GM19452 (cell line): ENCODE results near the gene ABCF3.
"Not testable (repeated sequence)": the region's sequence is repeated elsewhere in the genome, so short reads cannot be mapped to it uniquely, and the experiment has no call there.

ENCODE experiments used
- ATAC-seq: cut with Tn5 transposase; IDR thresholded peaks from one replicate; pipeline ENCODE4 v1.9.1; 2021; ENCODE audit not compliant: unreplicated experiment

Gene ABCF3, protein sequence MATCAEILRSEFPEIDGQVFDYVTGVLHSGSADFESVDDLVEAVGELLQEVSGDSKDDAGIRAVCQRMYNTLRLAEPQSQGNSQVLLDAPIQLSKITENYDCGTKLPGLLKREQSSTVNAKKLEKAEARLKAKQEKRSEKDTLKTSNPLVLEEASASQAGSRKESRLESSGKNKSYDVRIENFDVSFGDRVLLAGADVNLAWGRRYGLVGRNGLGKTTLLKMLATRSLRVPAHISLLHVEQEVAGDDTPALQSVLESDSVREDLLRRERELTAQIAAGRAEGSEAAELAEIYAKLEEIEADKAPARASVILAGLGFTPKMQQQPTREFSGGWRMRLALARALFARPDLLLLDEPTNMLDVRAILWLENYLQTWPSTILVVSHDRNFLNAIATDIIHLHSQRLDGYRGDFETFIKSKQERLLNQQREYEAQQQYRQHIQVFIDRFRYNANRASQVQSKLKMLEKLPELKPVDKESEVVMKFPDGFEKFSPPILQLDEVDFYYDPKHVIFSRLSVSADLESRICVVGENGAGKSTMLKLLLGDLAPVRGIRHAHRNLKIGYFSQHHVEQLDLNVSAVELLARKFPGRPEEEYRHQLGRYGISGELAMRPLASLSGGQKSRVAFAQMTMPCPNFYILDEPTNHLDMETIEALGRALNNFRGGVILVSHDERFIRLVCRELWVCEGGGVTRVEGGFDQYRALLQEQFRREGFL

DNA sequence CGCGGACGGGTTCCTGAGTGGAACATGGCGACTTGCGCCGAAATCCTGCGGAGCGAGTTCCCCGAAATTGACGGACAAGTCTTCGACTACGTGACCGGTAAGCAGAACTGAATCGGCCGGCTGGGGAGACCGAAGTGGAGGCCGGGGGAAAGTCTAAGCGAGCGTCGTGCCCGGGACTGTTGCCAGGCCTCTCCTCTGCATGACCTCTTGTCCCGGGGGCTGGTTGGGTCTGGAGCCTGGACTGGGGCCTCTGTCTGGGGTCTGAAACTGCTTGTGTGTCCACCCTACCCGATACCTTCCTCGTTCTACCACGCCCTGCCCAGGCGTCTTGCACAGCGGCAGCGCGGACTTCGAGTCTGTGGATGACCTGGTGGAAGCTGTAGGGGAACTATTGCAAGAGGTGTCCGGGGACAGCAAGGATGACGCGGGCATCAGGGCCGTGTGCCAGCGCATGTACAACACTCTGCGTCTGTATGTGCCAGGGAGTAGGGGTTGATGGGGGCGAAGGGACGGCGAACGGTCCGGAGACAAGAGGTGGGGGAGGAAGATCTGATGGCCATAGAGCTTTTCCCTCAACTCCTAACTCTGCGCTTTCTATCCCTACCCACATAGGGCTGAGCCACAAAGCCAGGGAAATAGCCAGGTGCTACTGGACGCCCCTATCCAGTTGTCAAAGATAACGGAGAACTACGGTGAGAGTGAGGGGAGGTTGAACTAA, at the start of gene ABCF3:
Gene ABCF3 (plus strand): TSS at position 16 of the 718 bp plus-strand sequence. CDS start 9 bp downstream, at position 25.
- peak; percentile 23 for ATAC-seq

DNA sequence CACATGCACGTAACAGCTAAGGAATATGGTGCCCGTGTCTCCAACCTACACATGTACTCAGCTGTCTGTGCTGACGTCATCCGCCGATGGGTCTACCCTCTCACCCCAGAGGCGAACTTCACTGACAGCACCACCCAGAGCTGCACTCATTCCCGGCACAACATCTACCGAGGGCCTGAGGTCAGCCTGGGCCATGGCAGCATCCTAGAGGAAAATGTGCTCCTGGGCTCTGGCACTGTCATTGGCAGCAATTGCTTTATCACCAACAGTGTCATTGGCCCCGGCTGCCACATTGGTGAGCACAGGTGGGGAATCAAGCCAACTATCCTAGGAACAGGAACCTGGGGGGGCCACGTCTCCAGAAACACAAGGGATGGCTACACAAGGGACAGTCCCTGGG, 45.6 kb upstream of the ABCF3 start:
- no peak for ATAC-seq

DNA sequence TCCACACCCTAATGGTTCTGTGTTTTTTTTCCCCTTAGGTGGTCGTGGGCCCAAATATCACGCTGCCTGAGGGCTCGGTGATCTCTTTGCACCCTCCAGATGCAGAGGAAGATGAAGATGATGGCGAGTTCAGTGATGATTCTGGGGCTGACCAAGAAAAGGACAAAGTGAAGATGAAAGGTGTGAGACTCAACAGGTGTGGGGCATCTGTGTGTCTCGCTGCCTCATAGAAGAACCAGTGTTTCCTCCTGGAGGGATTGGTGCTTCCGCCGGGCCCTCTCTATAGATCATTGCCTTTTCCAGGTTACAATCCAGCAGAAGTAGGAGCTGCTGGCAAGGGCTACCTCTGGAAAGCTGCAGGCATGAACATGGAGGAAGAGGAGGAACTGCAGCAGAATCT, 43.8 kb upstream of the ABCF3 start:
- ATAC-seq: no peak

- no peak for ATAC-seq
These were observed 42.7 kb upstream of the ABCF3 start for GRCh38 chr3:184143327-184143726.

DNA sequence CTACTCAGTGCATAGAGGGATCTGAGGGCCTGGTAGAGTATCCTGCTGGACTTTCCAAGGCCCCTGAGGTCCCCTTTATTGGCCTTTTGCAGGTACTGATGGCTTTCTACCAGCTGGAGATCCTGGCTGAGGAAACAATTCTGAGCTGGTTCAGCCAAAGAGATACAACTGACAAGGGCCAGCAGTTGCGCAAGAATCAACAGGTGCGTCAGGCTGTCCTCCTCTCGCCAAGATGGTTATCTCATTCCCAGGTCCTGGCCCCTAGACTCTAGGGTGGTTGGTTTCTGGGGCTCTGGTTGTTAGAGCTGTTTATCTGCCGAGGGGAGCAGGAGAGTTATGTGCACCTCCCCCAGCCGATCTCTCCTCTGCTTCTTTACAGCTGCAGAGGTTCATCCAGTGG, 41.5 kb upstream of the ABCF3 start:
- no peak for ATAC-seq

DNA sequence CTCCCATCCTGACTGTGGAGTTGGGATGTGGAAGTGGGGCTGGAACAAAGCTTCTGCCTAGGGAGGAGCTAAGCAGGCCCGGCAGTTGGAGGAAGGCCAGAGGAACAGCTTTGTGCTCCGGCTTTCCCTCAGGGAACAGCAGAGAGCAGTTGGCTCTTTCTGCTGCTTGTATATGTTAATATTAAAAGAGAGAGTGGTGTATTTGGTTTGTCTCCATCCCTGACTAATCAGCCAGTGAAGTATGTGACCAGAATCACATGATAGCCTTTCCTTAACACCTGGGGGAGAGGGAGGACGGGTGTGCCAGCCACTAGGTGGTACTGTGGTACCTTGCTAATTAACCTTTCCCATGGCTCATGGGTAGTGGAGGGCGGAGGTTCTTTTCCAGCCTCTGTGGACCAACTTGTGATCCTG, 40.9 kb upstream of the ABCF3 start:
- ATAC-seq: no peak

GRCh38 chr3:184145751-184146270, 40.2 kb upstream of the ABCF3 start:
- ATAC-seq: no peak

- no peak for ATAC-seq
These were observed 37.9 kb upstream of the ABCF3 start for GRCh38 chr3:184148076-184148475.

DNA sequence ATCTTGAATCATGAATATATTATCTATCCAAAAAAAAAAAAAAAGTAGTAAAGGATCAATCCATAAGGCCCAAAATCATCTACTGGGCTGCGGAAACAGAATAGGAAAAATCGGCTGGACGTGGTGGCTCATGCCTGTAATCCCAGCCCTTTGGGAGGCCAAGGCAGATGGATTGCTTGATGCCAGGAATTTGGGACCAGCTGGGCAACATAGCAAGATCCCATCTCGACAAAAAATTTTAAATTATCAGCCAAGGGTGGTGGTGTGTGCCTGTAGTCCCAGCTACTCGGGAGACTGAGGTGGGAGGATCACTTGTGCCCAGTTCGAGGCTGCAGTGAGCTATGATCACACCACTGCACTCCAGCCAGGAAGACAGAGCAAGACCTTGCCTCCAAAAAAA, 36.9 kb upstream of the ABCF3 start:
- no peak for ATAC-seq

GRCh38 chr3:184149770-184150169, 36.2 kb upstream of the ABCF3 start:
- not testable (repeated sequence) for ATAC-seq

- peak; percentile 73 for ATAC-seq
These were observed 30.9 kb upstream of the ABCF3 start, which contains the start of gene DVL3 for GRCh38 chr3:184154885-184155643. Gene DVL3 (plus strand): TSS chr3:184155377. CDS start chr3:184155636, 259 bp downstream.

- ATAC-seq: peak; percentile 35
These were observed 30.1 kb upstream of the ABCF3 start for GRCh38 chr3:184155644-184156521.

- no peak for ATAC-seq
These were observed 29.5 kb upstream of the ABCF3 start for GRCh38 chr3:184156522-184156955.

- ATAC-seq: no peak
These were observed 28.8 kb upstream of the ABCF3 start for GRCh38 chr3:184157206-184157605.

GRCh38 chr3:184158404-184158803, 27.6 kb upstream of the ABCF3 start:
- no peak for ATAC-seq

DNA sequence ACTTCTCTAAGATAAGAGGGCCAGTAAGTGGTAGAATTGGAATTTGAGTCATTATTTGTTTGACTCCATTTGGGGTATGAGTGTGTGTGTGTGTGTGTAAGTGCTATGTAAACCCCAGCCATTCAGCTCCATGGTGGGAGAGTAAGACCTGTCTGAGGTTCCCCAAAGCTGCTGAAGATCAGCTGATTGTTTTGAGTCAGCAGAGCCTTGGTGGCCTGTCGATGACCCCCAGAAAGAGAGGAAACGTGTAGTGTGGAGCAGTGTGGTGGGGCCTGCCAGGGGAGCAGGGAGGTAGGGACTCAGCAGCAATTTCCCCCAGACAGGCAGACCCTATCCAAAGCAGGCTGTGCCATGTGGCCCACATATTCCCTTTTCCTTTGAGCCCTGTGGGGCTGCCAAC, 25.5 kb upstream of the ABCF3 start:
- no peak for ATAC-seq

- ATAC-seq: not testable (repeated sequence)
These were observed 23.4 kb upstream of the ABCF3 start for GRCh38 chr3:184162571-184163070.

DNA sequence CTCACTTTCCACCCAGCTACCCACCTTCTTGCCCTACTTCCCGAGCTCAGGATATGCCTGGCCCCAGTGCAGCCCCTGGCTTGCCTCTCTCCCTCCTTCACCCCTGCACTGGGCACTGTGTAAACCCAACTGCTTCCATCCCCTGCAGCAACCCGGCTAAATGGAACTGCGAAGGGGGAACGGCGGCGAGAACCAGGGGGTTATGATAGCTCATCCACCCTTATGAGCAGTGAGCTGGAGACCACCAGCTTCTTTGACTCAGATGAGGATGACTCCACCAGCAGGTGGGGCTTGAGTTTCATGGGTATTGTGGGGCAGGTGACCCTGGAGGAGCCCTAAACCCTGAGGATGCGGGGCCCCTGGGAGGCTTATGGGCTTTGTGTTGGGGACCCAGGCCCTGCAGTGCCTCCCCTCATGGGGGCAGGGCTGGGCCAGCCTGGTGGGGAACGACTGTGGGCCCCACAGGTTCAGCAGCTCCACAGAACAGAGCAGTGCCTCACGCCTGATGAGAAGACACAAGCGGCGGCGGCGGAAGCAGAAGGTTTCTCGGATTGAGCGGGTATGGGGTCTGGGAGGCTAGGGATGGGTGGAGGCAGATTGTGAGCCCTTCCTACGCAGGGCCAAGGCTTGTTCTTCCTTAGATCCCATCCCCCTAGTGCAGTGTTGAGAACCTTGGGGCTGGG, 21.2 kb upstream of the ABCF3 start:
- ATAC-seq: no peak

- ATAC-seq: no peak
These were observed 20.5 kb upstream of the ABCF3 start for GRCh38 chr3:184165543-184165942.
